K562 (cell line): ENCODE measurements around the gene STX18.

Experiments used
- CTCF ChIP-seq, 3 experiments: IDR thresholded peaks in 2 of 3; conservative IDR thresholded peaks in 1 of 3; 2 replicates each; pipeline ENCODE4 v1.5.1; 2011 to 2012; ENCODE audit warnings: low read length in 3 of 3, mild to moderate bottlenecking in 3 of 3, control low read depth in 2 of 3, improper control_type of control experiment in 1 of 3, inconsistent platforms in 1 of 3, low read depth in 1 of 3, mixed read lengths in 1 of 3, moderate library complexity in 1 of 3; ENCODE audit not compliant: insufficient read depth in 2 of 3
- DNMT1 ChIP-seq: fragments of 450-650 bp; IDR thresholded peaks from 2 replicates; pipeline ENCODE4 v1.6.1; 2016; ENCODE audit warnings: antibody characterized with exemption, mild to moderate bottlenecking
- ELF1 ChIP-seq: fragments of 200-800 bp; sonication (Bioruptor generic); IDR thresholded peaks from 2 replicates; pipeline ENCODE4 v1.6.1; 2016; ENCODE audit warnings: missing genetic modification characterization, missing compliant biosample characterization
- ETV1 ChIP-seq: fragments of 450-650 bp; conservative IDR thresholded peaks from 2 replicates; pipeline ENCODE4 v1.6.1; 2016; ENCODE audit warnings: missing genetic modification characterization, control low read depth, low read depth, missing compliant biosample characterization
- MYBL2 ChIP-seq, 2 experiments: fragments of 450-650 bp in 1 of 2; sonication (generic) in 1 of 2; formaldehyde crosslinking in 1 of 2; IDR thresholded peaks; 2 replicates each; pipeline versions ENCODE4 v1.6.1 to v1.8.1; 2017 to 2022; ENCODE audit warnings: borderline replicate concordance in 1 of 2, inconsistent platforms in 1 of 2, low read depth in 1 of 2, mild to moderate bottlenecking in 1 of 2, missing genetic modification reagents in 1 of 2, moderate library complexity in 1 of 2
- NR2C1 ChIP-seq, 2 experiments: fragments of 450-650 bp; IDR thresholded peaks; 2 replicates each; pipeline ENCODE4 v1.6.1; 2017; ENCODE audit warnings: mild to moderate bottlenecking in 2 of 2, antibody characterized with exemption in 1 of 2, inconsistent platforms in 1 of 2, missing compliant biosample characterization in 1 of 2, missing genetic modification characterization in 1 of 2
- POLR2AphosphoS5 ChIP-seq: IDR thresholded peaks from 2 replicates; pipeline ENCODE4 v1.6.1; 2011; ENCODE audit warnings: mild to moderate bottlenecking, low read depth, low read length, moderate library complexity; ENCODE audit not compliant: control insufficient read depth, insufficient read depth
- RB1 ChIP-seq: fragments of 450-650 bp; IDR thresholded peaks from 2 replicates; pipeline ENCODE4 v1.6.1; 2017; ENCODE audit warnings: low read depth, mild to moderate bottlenecking
- SIN3A ChIP-seq, 2 experiments: fragments of 150-350 bp in 1 of 2; IDR thresholded peaks; 2 replicates each; pipeline ENCODE4 v1.6.1; 2011 to 2016; ENCODE audit warnings: borderline replicate concordance in 2 of 2, low read depth in 2 of 2, low read length in 2 of 2, mild to moderate bottlenecking in 2 of 2, moderate library complexity in 2 of 2; ENCODE audit not compliant: control insufficient read depth in 1 of 2
- TRIM28 ChIP-seq: fragments of 450-650 bp; IDR thresholded peaks from 2 replicates; pipeline ENCODE4 v1.6.1; 2017
- ZNF146 ChIP-seq: IDR thresholded peaks from one replicate; pipeline ENCODE4 v1.6.1; 2018; ENCODE audit warnings: missing compliant biosample characterization; ENCODE audit not compliant: unreplicated experiment
- ZNF174 ChIP-seq: fragments of 250-450 bp; sonication (Bioruptor Pico); IDR thresholded peaks from 2 replicates; pipeline ENCODE4 v1.4.0; 2020; ENCODE audit warnings: mild to moderate bottlenecking
- TF ChIP-seq, protein P1 (sequence below): sonication (generic); formaldehyde crosslinking; IDR thresholded peaks from 2 replicates; pipeline ENCODE4 v1.8.1; 2023; ENCODE audit warnings: mild to moderate bottlenecking, missing genetic modification reagents, moderate library complexity
- TF ChIP-seq, protein P2 (sequence below): sonication (generic); formaldehyde crosslinking; IDR thresholded peaks from 2 replicates; pipeline ENCODE4 v1.9.0; 2022; ENCODE audit warnings: mild to moderate bottlenecking, missing genetic modification reagents

GRCh38 chr4:4425119-4425690 lies 116.6 kb downstream of the STX18 start:
- TF ChIP-seq, protein P1, sequence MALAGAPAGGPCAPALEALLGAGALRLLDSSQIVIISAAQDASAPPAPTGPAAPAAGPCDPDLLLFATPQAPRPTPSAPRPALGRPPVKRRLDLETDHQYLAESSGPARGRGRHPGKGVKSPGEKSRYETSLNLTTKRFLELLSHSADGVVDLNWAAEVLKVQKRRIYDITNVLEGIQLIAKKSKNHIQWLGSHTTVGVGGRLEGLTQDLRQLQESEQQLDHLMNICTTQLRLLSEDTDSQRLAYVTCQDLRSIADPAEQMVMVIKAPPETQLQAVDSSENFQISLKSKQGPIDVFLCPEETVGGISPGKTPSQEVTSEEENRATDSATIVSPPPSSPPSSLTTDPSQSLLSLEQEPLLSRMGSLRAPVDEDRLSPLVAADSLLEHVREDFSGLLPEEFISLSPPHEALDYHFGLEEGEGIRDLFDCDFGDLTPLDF (CRISPR knock-in tag), result no peak
- TF ChIP-seq NR2C1 (IDR thresholded peaks at IDR 0.05) (no peak), NR2C1 (tag; IDR thresholded peaks at IDR 0.05) (no peak), POLR2AphosphoS5 (no peak), RB1 (no peak), ZNF146 (CRISPR knock-in tag) (no peak), MYBL2 (IDR thresholded peaks at IDR 0.05; ENCODE audit: low read depth) (no peak), MYBL2 (CRISPR knock-in tag; IDR thresholded peaks at IDR 0.05; ENCODE audit: borderline replicate concordance) (no peak), ETV1 (tag) (no peak), CTCF (IDR thresholded peaks at IDR 0.05 in 2 of 3, conservative IDR thresholded peaks at IDR 0.05 in 1 of 3; ENCODE audit: insufficient read depth in 2 of 3, low read depth in 1 of 3, low read length in 3 of 3) (no peak), DNMT1 (no peak), SIN3A (IDR thresholded peaks at IDR 0.05; ENCODE audit: borderline replicate concordance in 2 of 2, control insufficient read depth in 1 of 2, low read depth in 2 of 2, low read length in 2 of 2) (no peak), ZNF174 (no peak), ELF1 (tag) (no peak), TRIM28 (no peak)
- TF ChIP-seq, protein P2, sequence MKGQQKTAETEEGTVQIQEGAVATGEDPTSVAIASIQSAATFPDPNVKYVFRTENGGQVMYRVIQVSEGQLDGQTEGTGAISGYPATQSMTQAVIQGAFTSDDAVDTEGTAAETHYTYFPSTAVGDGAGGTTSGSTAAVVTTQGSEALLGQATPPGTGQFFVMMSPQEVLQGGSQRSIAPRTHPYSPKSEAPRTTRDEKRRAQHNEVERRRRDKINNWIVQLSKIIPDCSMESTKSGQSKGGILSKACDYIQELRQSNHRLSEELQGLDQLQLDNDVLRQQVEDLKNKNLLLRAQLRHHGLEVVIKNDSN, result no peak
